GM12878 (cell line): ENCODE measurements around the gene EEFSEC. TPM values are rescaled to one million over a fixed set of nuclear protein-coding genes. Genes with fewer than 3 reads are reported as not detected.

ENCODE experiments used
- ATAC-seq: fragments of 200-7000 bp; cut with Tn5 transposase; 3 replicates; pipeline ENCODE4 v1.9.1; 2020; ENCODE audit warnings: mild to moderate bottlenecking, moderate library complexity
- BruUV-seq: library from RNA; stranded (reverse); fragments of 400-500 nt; replicated peaks from 2 replicates; lab custom pipeline; 2021; lab: Mats Ljungman, UMichigan
- CTCF ChIA-PET: fragments of 300-600 bp; sonication (Branson Sonifier 250); formaldehyde crosslinking; extraction: SDS; loops from one replicate; lab custom pipeline; 2021; ENCODE audit warnings: inconsistent platforms; lab: Yijun Ruan, JAX
- POLR2A ChIA-PET: fragments of 350-600 bp; formaldehyde crosslinking; extraction: SDS; loops from one replicate; lab custom pipeline; 2021; ENCODE audit warnings: inconsistent platforms; lab: Charles Lee
- RAD21 ChIA-PET: fragments of 300-600 bp; sonication (Branson Sonifier 250); formaldehyde crosslinking; loops from one replicate; lab custom pipeline; 2023; ENCODE audit warnings: antibody characterized with exemption; ENCODE audit not compliant: unreplicated experiment; lab: Charles Lee
- SMC1A ChIA-PET: fragments of 300-600 bp; sonication (Branson Sonifier 250); formaldehyde crosslinking; loops from one replicate; lab custom pipeline; 2023; ENCODE audit not compliant: unreplicated experiment, uncharacterized antibody; lab: Charles Lee
- DNase-seq: peaks from one replicate; pipeline ENCODE4 v3.0.0-alpha.2; 2011; ENCODE audit warnings: low read depth, low spot score
- FAIRE-seq: peaks from 3 replicates; lab custom pipeline; 2011; peaks lifted over from hg19 to GRCh38; lab: Jason Lieb, UNC
- H2AFZ ChIP-seq: 2 replicates; pipeline ENCODE4 v1.6.0; 2011; ENCODE audit warnings: low read depth, low read length, control low read depth; ENCODE audit not compliant: control insufficient read depth
- H3K27ac ChIP-seq: 2 replicates; pipeline ENCODE4 v1.5.1; 2011; ENCODE audit warnings: control low read depth; ENCODE audit not compliant: control insufficient read depth, insufficient read depth
- H3K27me3 ChIP-seq, 2 experiments: replicated peaks in 1 of 2; 2 replicates each; pipeline versions ENCODE4 v1.6.0 to v1.6.1; 2011; ENCODE audit warnings: low read length in 1 of 2; ENCODE audit not compliant: control insufficient read depth in 2 of 2, insufficient read depth in 2 of 2
- H3K36me3 ChIP-seq, 2 experiments: 2 replicates each; pipeline ENCODE4 v1.5.1; 2011; ENCODE audit warnings: low read length in 1 of 2; ENCODE audit not compliant: control insufficient read depth in 2 of 2, insufficient read depth in 2 of 2
- H3K4me1 ChIP-seq: 2 replicates; pipeline ENCODE4 v1.6.1; 2011; ENCODE audit warnings: mild to moderate bottlenecking, low read length, moderate library complexity, mixed read lengths; ENCODE audit not compliant: control insufficient read depth, insufficient read depth
- H3K4me2 ChIP-seq: 2 replicates; pipeline ENCODE4 v1.6.0; 2011; ENCODE audit warnings: control low read depth; ENCODE audit not compliant: control insufficient read depth, insufficient read depth
- H3K4me3 ChIP-seq: fragments of 200-600 bp; sonication (generic); 2 replicates; pipeline ENCODE4 v1.5.1; 2016
- H3K79me2 ChIP-seq: 2 replicates; pipeline ENCODE4 v1.6.0; 2011; ENCODE audit warnings: low read length; ENCODE audit not compliant: control insufficient read depth, insufficient read depth
- H3K9ac ChIP-seq: 2 replicates; pipeline ENCODE4 v1.8.0; 2011; ENCODE audit warnings: low read length, control low read depth, mixed read lengths; ENCODE audit not compliant: control insufficient read depth, insufficient read depth
- H3K9me3 ChIP-seq: replicated peaks from 3 replicates; pipeline ENCODE4 v1.5.1; 2011; ENCODE audit warnings: mild to moderate bottlenecking, low read length; ENCODE audit not compliant: control insufficient read depth, insufficient read depth
- H4K20me1 ChIP-seq: 2 replicates; pipeline ENCODE4 v1.6.0; 2011; ENCODE audit not compliant: control insufficient read depth, insufficient read depth
- BCL11A ChIP-seq: IDR thresholded peaks from 2 replicates; pipeline ENCODE4 v1.6.1; 2011; ENCODE audit warnings: low read depth, low read length
- BCL3 ChIP-seq: IDR thresholded peaks from 2 replicates; pipeline ENCODE4 v1.6.1; 2011; ENCODE audit warnings: borderline replicate concordance, low read depth, mild to moderate bottlenecking, moderate library complexity, low read length; ENCODE audit not compliant: insufficient read depth, poor library complexity, severe bottlenecking
- CHD4 ChIP-seq: fragments of 200-600 bp; sonication (generic); IDR thresholded peaks from 2 replicates; pipeline ENCODE4 v1.6.1; 2016; ENCODE audit warnings: mild to moderate bottlenecking
- JUNB ChIP-seq: IDR thresholded peaks from 2 replicates; pipeline ENCODE4 v1.6.1; 2016; ENCODE audit warnings: antibody characterized with exemption, mild to moderate bottlenecking
- KAT2A ChIP-seq: conservative IDR thresholded peaks from 2 replicates; pipeline ENCODE4 v1.6.1; 2011; ENCODE audit warnings: low read depth, low read length; ENCODE audit not compliant: control insufficient read depth
- MYB ChIP-seq: fragments of 150-350 bp; IDR thresholded peaks from 2 replicates; pipeline ENCODE4 v1.6.1; 2014; ENCODE audit warnings: mild to moderate bottlenecking, low read depth, low read length, borderline replicate concordance
- RELA ChIP-seq: fragments of 450-650 bp; IDR thresholded peaks from 2 replicates; pipeline ENCODE4 v1.8.0; 2014; ENCODE audit warnings: borderline replicate concordance; ENCODE audit not compliant: partially characterized antibody
- SREBF1 ChIP-seq: IDR thresholded peaks from 2 replicates; pipeline ENCODE4 v1.6.1; 2012; ENCODE audit warnings: mild to moderate bottlenecking, low read length
- STAT1 ChIP-seq: fragments of 450-650 bp; conservative IDR thresholded peaks from 2 replicates; pipeline ENCODE4 v1.6.1; 2014; ENCODE audit warnings: antibody characterized with exemption, mild to moderate bottlenecking
- USF2 ChIP-seq: IDR thresholded peaks from 2 replicates; pipeline ENCODE4 v1.6.1; 2011; ENCODE audit warnings: low read depth, low read length, improper control_type of control experiment, borderline replicate concordance
- ZNF687 ChIP-seq: fragments of 450-650 bp; IDR thresholded peaks from 2 replicates; pipeline ENCODE4 v1.6.1; 2017; ENCODE audit warnings: mild to moderate bottlenecking, moderate library complexity
- ZSCAN29 ChIP-seq: fragments of 450-650 bp; IDR thresholded peaks from 2 replicates; pipeline ENCODE4 v1.6.1; 2017; ENCODE audit warnings: mild to moderate bottlenecking, moderate library complexity
- WGBS: methylation state at CpG from one replicate; pipeline ENCODE4 v1.1.6; 2016; ENCODE audit warnings: low lambda C conversion rate; ENCODE audit not compliant: insufficient replicate concordance, insufficient coverage; ENCODE audit errors: missing lambda C conversion rate; 5-methylcytosine and 5-hydroxymethylcytosine counted together
- in situ Hi-C: fragments of 300-500 bp; cut with MboI; formaldehyde crosslinking; loops from 9 replicates; pipeline ENCODE4 v1.14.3; 2018; ENCODE audit warnings: mixed read lengths
- intact Hi-C: fragments of 100-400 bp; cut with micrococcal nuclease; formaldehyde crosslinking; loops from one replicate; pipeline ENCODE4 v1.14.2; 2022; ENCODE audit not compliant: unreplicated experiment
- polyA plus RNA-seq, 11 experiments: library from polyadenylated mRNA; depleted of rRNA in 4 of 11; unstranded in 6 of 11; stranded (reverse) in 5 of 11; fragments of >200 nt; fragmentation: Nextera tagmentation in 4 of 11; fragmentation: Illumina TruSeq in 1 of 11; extraction: Ambion mirVana in 4 of 11; extraction: Trizol in 1 of 11; gene quantifications; 1 replicate in 1 of 11; 2 replicates in 10 of 11; pipeline versions ENCODE4 v1.2.1 to v1.2.3, GENCODE V29; 2011 to 2016; ENCODE audit warnings: inconsistent platforms in 2 of 11, missing spikeins in 2 of 11, low read depth in 1 of 11
- total RNA-seq, 4 experiments: library from RNA; depleted of rRNA in 3 of 4; stranded (reverse); fragments of >200 nt in 3 of 4; fragmentation: Illumina TruSeq in 1 of 4; extraction: Trizol in 1 of 4; gene quantifications; 2 replicates each; pipeline versions ENCODE4 v1.2.1 to v1.2.3, GENCODE V29; 2013 to 2021

Gene EEFSEC
- total and polyA plus RNA-seq, 10 of the 15 experiments (the other 5 are each of a cell fraction or from before 2014, with no cell fraction given): 0.29 to 29.1 (median 16.1) TPM

- Histone ChIP-seq H3K9ac (no peak overlapping the region), H3K4me3 (no peak overlapping the region), H3K36me3 (no peaks in the 10 kb centered on the region), H3K4me2 (no peak overlapping the region), H3K4me1 (no peaks in the 10 kb centered on the region), H3K27ac (no peak overlapping the region)
- DNase-seq: no peak
- ChIA-PET CTCF (interaction anchor here (0.9 to 1.4 kb wide), 2 partner anchors 9 to 15 kb away, joined by 3 read pairs; no protein-coding TSS in a partner anchor), RAD21 (no interaction called here), POLR2A (no interaction called here), SMC1A (no interaction called here)
- WGBS: 96% methylated on average over 8 of the region's 8 CpGs
- intact Hi-C loops: no loop called here
- FAIRE-seq: no peak
- TF ChIP-seq SREBF1: no peak
- no peak for TF ChIP-seq BCL3
- TF ChIP-seq STAT1: no peak
- no peak for TF ChIP-seq KAT2A
- TF ChIP-seq BCL11A: no peak
- no peak for TF ChIP-seq RELA
- TF ChIP-seq MYB: no peak
- no peak for TF ChIP-seq USF2
- no peak for TF ChIP-seq ZSCAN29
- TF ChIP-seq CHD4: no peak
- TF ChIP-seq ZNF687: no peak
- no peak for TF ChIP-seq JUNB
- TF ChIP-seq, all 136 proteins: peak for 0
- BruUV-seq: no TSS peak
- Histone ChIP-seq H3K79me2 (no peaks in the 10 kb centered on the region), H3K9me3 (no peaks in the 10 kb centered on the region), H4K20me1 (no peaks in the 10 kb centered on the region), H2AFZ (no peak overlapping the region), H3K27me3 (no peaks in the 10 kb centered on the region)
- ATAC-seq: no peak
- in situ Hi-C loops: no loop called here
Observed at GRCh38 chr3:128301186-128302023, 148.1 kb downstream of the EEFSEC start.
